Measurements from ENCODE around the gene XIRP2.

DNA sequence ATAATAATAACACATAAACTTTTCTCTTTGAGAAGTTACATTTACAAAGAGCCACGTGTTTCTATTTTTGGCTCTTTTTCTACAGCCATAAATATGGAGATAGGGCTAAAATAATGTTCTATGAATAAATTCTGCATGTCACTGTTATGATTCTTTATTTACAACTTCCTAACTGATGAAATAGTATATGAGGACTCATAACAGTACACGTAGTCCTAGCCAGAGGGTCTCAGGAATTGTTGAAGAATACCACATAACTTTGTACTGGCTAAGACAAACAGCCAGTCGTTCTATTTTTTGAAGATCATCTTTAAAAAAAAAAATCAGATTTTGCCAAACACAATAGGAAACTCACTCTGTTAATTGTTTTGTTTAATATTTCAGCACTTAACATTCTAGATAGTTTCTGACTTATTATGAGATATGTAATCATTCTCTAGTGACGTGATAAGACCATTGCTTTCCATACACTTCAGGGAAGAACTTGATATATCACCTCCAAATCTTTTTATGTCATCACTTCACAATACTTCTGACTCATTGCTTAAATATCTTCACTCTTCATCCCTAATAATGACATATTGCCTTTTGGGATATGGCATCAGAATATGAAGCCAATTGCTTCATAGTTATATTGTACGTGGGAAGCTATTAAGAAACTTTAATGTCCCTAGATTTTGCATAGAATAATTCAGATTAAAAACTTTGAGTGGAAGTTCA, 256.1 kb downstream of the XIRP2 start:
- TF ChIP-seq PHF8 (IDR thresholded peaks at IDR 0.05; ENCODE audit: borderline replicate concordance, low read depth) (no peak), MAFK (IDR thresholded peaks at IDR 0.05; ENCODE audit: partially characterized antibody) (no peak), JUNB (IDR thresholded peaks at IDR 0.05) (no peak), POLR2A (IDR thresholded peaks at IDR 0.05; ENCODE audit: low read length) (no peak)
